Adipose tissue (tissue), 3 donors: ENCODE measurements around the gene FOXF1. TPM values are rescaled to one million over a fixed set of nuclear protein-coding genes. Genes with fewer than 3 reads are reported as not detected.

Source experiments
- H3K27ac ChIP-seq: one replicate; pipeline ENCODE4 v1.5.1; 2013; ENCODE audit warnings: low read depth, low read length
- WGBS, 3 donors: extraction: QIAGEN DNeasy Blood & Tissue Kit; methylation state at CpG; one replicate each; pipeline ENCODE4 v1.1.7; 2013; 5-methylcytosine and 5-hydroxymethylcytosine counted together
- polyA plus RNA-seq, 3 donors: library from polyadenylated mRNA; stranded (reverse); fragments of 200-250 nt; gene quantifications; one replicate each; pipeline ENCODE4 v1.2.3, GENCODE V29; 2013
- donor health status: healthy with polysubstance abuse.
- donor health status: Bipolar disorder and iron deficiency.
- donor health status: healthy.

FOXF1 gene
- polyA plus RNA-seq, 3 donors = 0.41 to 5.8 (median 1.8) TPM

- WGBS, 3 donors = 40 to 45% (median 41%) methylated on average over 21 to 24 of the region's 24 CpGs
- no peak overlapping the region for H3K27ac ChIP-seq
These were observed 2.1 kb downstream of the FOXF1 start for GRCh38 chr16:86512301-86512859.

DNA sequence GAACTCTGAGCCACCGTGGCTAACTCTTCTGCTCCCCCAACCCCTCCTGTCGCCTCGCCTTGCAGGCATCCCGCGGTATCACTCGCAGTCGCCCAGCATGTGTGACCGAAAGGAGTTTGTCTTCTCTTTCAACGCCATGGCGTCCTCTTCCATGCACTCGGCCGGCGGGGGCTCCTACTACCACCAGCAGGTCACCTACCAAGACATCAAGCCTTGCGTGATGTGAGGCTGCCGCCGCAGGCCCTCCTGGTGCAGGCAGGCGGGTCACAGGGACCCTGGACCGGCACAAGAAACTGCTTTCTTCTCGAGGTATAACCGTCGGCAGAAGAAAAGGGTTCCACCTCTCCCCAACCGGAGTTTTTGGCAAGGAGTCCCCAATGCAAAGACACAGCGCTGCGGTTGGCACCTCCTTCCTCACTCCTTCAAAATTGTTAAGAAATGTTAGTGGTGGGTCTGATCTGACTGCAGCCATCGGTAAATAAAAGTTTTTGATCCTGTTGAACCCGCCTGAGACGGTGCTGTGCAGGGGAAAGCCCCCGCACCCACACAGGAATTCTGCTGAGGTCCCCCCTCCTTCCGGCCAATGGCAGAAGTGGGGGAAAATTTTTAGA lies 2.6 kb downstream of the FOXF1 start:
- no peak overlapping the region for H3K27ac ChIP-seq
- WGBS, 3 donors = 19 to 54% (median 48%) methylated on average over 29 of the region's 29 CpGs

DNA sequence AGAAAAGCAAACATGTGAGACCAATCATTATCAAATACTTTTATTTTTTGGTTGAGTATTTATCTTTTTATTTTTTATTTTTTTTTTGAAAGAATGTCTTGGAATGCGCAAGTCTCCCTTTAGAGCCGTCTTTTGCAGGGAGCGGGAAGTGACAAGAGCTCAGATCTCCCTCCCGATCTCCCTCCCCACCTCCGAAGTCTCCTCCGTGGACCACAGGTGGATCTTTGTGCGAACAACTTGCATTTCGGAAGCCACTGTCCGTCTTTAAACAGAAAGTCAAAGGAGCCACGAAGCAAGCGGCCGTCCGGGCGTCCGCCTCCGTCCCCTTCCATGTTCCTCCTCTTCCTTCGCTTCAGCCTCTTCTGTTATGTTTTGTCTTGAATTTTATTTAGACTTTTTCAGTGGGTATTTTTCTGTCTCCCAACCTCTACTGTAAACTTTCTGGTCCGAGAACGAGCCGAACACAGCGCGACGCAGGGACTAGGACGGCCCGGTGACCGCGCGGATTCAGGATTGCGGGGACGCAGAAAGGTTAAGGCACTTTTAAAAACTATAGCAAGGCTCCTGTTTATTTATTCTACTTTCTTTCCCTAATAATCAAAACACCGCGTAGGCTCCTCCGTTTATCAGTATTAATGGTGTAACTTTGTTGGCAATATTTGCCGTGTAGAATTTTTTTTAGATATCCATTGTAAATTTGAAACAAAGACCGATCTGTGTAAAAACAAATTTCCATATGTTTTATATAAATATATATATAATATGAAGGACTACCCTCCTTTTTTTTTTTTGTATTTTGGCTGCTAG lies 3.3 kb downstream of the FOXF1 start:
- 38 to 64% (median 57%) methylated on average over 35 of the region's 35 CpGs for WGBS, 3 donors
- no peak overlapping the region for H3K27ac ChIP-seq

DNA sequence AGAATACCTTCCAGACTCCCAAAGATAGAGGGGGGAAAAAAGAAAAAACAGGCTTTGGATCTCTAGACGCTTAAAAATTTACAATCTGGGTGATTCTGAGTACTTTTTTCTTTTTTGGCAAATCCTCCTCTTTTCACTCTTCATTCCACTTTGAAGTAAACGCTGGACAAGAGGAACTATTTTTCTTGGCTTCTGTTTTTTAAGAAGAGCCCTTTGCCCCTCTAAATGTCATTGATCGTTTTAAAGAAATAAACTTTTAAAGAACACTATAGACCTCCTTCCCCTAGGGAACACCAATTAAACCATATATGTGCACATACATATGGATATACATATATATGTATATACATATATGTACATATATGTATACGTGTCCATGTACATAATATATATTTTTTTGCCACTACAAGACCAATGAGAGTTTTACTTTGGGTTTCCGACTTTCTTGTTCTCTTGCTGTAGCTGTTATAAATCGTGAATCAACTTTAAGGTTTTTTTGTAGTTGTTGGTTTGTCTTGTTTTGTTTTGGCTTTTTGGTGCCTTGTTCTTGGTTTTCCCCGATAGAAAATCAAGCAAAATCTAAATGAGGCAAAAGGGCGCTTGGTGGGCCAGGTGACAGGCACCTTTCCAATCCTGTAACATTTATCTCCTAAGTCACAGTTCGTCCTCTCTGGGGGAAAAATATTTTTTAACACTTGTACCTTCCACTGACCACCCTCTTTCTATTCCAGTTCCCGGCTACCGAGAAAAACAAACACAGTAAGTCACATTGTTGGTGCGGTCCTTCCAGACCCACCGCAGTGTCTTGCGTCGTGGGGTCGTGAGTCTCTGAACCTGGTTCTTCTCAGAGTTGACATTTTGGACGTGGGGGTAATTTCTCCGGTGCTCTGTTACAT lies 4.4 kb downstream of the FOXF1 start:
- WGBS, 3 donors = 21 to 57% (median 54%) methylated on average over 18 of the region's 18 CpGs
- H3K27ac ChIP-seq = no peak overlapping the region

GRCh38 chr16:86515413-86515776 lies 5.1 kb downstream of the FOXF1 start:
- WGBS, 3 donors = 24 to 47% (median 41%) methylated on average over 27 to 29 of the region's 29 CpGs
- H3K27ac ChIP-seq = no peak overlapping the region

DNA sequence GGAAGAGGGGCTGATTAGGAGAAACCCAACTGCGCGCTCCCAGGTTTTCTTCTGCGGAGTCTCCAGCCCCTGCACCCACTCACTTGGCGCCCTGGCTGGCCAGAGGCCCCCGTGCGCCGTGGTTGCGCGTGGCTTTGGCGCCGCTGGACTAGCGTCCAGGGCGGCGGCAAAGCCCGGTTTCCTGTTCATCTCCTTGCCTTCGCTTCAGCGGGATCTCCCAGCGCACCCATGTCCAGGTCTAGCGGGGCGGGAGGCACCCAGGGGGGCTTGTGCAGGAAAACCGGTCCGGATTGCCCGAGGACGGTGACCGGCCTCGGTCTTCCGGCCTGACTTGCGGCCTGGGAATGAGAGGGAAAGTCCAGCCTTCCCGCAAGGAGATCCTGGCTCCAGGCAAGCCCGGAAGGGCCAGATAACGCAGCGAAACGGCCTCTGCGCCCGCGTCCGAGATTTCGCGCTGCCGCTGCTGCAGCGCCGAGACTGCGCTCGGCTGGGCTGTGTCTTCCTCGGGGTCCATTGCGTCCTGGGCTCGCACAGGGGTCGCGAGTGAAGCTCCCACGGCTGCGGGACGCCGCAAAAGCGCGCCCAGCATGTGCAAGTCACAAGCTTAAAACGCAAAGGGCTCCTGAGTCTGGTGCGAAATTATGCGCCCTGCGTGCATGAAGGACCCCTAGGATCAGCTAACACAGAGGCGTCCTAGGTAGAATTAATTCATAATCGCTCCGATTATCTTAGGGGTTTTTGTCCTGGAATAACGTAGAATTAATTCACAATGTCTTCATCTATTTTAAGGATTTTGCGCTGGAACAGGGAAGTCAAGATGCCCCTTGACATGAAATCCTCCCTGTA lies 5.7 kb downstream of the FOXF1 start:
- WGBS, 3 donors = 10 to 30% (median 28%) methylated on average over 61 to 64 of the region's 64 CpGs
- no peak overlapping the region for H3K27ac ChIP-seq

DNA sequence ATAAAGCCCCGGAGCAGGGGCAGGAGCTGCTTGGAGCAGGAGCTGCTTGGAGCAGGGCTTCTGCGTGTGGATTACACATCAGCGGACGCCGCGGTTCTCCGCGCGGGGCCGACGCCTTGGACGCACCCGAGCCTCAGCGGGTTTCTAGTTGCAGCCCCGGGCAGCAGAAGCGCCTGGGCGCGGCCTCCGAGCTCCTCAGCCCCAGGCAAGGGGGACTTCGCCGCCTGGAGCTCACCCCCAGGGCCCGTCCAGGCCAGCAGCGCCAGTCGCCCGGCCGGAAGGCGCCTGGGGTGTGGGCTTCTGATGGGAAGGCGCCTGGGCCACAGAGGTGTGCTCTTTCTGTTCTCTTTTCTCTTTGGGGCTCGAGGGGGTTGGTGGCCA lies 6.3 kb downstream of the FOXF1 start:
- no peak overlapping the region for H3K27ac ChIP-seq
- 12 to 53% (median 52%) methylated on average over 28 to 29 of the region's 29 CpGs for WGBS, 3 donors

GRCh38 chr16:86517033-86517432 lies 6.7 kb downstream of the FOXF1 start:
- 51 to 68% (median 60%) methylated on average over 9 of the region's 9 CpGs for WGBS, 3 donors
- no peak overlapping the region for H3K27ac ChIP-seq

DNA sequence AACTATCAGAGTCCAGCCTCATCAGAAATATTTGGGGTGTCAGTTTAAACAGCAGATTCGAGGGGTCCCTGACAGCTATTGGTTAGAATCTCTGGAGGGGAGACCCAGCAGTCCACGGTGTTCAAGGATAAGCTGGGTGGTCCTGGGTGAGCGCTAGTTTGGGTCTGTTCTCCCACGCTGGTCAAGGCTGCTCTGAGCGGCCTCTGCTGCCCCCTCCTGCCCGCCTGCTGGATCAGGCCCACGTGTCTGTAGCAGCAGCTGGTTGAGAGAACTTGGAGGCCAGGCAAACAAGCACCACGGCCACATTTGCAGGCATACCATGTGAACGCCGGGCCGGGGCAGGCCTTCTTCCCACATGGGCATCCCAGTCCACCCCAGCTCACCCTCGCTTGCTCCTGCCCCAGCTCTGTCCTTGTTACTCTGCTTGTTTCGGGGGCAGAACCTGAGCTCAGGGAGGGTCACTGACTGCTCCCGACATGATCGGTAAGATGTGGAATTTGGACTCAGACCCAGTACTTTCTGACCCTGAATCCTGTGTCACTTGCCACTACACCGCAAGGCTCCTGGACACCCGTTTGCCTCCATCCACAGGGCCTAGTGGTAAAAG lies 7.4 kb downstream of the FOXF1 start:
- 20 to 24% (median 23%) methylated on average over 17 of the region's 17 CpGs for WGBS, 3 donors
- H3K27ac ChIP-seq = no peak overlapping the region

DNA sequence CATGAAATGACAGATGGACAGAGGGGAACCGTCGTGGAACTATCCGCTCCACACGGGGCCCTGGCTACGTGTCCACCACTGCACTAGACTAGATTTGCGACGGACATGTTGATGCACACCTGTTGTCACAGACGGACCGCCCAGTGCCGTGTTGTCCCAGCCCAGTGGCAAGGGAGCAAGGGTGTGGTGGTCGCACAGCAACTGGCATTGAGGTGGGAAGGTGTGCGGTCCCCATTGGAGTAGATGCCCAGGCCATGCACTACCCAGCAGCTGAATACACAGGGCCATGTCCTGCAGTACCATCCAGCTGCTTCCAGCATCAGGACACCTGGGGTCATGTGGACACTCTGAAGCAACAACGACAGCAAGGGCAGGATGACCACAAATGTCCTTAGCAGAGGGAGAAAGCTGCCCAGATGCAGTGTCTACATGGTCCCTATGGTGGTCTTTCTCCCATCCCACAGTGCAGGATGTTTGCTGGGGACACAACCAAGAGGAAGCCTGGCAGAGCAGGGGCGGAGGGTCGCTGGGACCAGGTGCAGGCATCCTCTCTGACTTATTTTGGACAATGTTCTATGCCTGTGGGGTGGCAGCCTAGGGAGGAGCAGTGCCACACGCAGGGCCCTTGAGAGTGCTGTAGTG lies 8.8 kb downstream of the FOXF1 start:
- WGBS, 3 donors = 85 to 92% (median 88%) methylated on average over 16 of the region's 16 CpGs
- no peak overlapping the region for H3K27ac ChIP-seq

DNA sequence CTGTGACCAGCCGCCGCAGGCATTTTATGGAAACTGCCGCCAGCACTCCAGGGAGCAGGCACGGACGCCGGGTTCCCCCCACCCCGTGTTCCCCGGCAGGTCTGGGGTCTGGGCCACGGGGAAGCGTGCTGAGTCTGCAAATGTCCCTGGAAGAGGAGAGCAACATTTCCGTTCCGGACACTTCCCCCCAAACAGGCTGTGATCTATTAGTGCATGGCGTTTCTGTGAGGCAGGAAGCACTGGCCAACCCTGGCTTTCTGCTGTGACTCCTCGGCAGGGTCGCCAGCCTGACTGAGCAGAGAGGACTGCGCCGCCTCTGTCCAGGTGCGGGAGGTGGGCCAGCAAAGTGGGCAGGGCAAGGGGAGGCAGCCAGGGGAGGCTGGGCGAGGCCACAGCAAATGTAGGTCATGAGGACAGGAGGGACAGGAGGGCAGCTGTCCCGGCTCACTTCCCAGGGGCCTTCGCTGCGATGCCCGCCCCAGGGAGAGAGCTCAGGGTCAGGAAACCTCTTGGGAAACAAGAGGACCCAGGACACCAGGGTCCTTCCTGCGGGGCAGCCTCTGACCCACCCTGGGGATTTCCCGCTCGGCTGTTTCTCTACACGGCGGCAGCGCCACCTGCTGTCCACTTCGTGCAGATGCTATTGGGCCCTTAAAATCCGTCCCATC lies 9.5 kb downstream of the FOXF1 start:
- 11 to 24% (median 17%) methylated on average over 31 of the region's 31 CpGs for WGBS, 3 donors
- no peak overlapping the region for H3K27ac ChIP-seq

DNA sequence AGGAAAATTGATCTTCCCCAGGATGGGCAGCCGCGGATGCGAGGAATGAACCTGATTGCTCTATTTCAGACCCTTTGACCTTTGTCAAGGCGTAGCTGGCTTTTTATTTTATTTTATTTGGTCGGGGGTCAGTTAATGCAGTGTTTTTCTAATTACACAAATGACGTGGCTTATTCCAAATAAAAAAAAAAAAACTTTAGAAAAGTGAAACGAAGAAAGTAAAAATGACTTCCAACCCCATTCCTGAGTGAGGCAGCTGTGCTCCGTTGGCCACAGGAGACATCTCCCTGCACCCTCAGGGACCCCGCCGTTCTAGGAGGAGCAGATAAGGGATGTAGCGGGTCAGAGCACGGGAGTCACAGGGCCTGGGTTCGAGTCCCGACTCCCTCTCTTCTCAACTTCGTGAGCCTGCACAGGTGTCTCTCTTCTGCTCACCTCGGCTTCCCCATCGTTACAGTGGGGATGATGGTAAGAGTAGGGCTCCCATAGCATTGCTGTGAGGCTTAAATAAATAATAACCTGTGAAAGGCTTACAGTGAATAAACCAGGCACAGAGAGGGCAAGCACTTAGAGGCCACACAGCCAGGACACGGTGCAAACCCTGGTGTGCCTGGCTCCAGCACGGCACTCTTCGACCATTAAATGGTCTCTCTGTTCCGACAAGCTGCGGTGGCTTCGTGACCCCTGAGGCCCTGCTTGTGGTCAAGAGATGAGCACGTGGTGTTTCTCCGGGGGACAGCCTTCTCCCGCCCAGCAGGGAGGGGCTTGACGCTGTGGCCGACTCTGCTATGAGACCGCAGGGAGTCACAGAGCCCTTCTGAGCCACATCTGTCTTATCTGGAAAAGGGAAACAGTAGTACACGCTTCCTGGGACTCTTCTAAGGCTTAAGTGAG lies 10.2 kb downstream of the FOXF1 start:
- no peak overlapping the region for H3K27ac ChIP-seq
- WGBS, 3 donors = 38 to 46% (median 38%) methylated on average over 30 of the region's 30 CpGs

DNA sequence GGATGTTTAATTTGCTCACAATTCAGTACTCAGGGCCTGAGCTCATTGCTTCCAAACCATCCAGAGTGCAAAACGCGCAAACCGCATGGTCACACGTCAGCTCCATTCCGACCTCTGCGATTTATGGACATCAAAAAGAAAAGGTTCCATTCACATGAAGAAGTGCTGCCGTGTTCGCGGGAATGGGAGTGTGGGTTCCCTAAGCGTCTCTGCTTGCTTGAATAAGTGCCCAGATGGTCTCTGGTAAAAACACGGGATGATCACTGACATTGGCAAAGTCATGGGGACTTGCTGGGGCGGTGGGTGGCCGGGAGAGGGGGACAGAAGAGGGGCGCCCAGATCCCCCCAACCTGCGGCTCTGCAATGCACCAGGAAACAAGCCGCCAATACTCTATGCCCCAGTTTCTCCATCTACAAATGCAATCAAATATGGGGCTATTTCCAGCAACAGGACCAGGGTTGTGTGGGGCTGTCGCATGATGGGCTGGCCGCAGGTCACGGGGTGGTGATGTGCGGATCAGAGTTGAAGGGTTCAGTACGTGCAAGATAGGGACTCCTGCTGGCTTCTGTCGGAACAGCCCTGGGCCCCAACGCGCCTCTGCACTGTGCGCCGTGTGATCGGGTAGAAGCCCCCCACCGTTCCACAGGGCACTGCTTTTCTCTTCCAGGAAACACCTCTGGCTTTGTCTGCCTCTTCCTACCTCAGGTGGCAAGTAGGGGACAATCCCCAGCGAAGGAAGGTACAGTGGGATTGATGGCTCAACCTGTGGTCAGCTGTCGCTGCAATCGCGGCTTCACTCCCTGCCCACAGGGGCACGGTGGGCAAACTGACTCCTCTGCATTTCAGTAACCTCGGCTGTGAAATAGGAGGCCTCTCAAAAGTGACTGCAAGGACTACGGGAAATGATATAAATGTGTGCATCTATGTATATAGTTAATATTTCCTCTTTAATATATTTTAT lies 11.2 kb downstream of the FOXF1 start:
- WGBS, 3 donors = 67 to 77% (median 72%) methylated on average over 35 of the region's 35 CpGs
- no peak overlapping the region for H3K27ac ChIP-seq

DNA sequence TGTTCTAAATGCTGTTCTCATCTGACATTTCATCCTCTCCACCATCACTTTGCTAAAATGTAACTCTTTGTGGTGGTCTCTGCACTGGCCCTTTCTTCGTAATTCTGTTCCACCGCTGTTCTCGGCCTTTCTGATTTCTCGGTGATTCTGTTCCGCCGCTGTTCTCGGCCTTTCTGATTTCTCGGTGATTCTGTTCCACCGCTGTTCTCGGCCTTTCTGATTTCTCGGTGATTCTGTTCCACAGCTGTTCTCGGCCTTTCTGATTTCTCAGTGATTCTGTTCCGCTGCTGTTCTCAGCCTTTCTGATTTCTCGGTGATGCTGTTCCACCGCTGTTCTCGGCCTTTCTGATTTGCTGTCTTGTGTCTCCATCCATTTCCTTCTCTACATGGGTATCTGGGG lies 12.3 kb downstream of the FOXF1 start:
- WGBS, 3 donors = 86 to 91% (median 86%) methylated on average over 16 of the region's 16 CpGs
- no peak overlapping the region for H3K27ac ChIP-seq
